Measurements from ENCODE around the gene TMPRSS15.

TMPRSS15 gene

DNA sequence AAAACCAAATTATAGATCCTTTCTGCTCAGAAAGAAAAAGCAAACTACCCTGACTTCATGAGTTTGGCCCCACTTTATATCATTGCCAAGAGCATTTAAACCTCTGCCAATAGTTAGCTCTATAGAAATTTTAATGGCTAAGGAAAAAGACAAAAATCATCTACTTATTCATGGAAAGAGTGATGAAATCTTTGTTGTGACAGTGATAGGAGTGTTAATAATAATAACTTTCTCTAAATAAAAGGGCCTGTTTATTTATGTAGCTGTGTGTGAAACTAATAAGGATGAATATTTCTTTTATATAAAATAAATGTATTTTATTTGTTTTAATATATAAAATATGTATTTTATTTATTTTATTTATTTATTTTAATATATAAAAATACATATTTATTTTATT lies 152.5 kb downstream of the TMPRSS15 start:
- DNase-seq (ENCODE audit: low read depth, low spot score) = no peak
- H3K27ac ChIP-seq = no peak overlapping the region

DNA sequence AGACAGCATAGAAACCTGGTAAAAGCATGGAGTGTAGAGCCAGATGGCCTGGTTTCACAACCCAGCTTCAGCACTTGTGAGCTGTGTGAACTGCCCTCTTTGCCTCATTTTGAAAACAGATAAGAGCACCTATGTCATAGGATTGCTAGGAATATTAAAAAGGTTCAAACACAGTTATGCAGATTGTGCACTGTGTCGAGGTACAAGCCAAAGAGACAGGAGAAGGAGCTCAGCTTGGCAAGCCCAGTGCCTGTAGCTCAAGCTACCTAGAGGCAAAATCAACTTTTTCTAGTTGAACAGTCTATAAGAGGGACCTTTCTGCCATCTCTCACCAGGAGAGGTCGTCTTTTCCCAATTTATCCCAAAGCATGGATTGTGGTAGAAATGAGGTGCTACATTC lies 153.9 kb downstream of the TMPRSS15 start:
- DNase-seq (ENCODE audit: low read depth, low spot score) = no peak
- H3K27ac ChIP-seq = no peak overlapping the region

DNA sequence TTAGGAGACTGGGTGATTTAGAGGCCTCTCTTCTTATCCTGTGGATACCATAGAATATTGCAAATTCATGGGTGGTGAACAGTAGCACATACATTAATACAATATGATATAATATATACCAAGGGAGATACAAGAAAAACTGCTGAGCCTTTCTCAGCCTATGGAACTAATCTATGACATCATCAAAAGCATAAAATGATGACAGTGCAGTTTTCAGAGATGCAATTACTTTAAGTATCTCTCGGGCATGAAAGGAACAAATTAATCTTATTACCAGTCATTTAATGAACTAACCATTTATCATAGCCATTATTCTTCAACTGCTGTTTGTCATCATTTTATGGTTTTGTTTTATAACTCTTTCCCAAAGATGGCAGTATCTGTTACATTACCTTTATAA lies 155.4 kb downstream of the TMPRSS15 start:
- no peak for DNase-seq (ENCODE audit: low read depth, low spot score)
- H3K27ac ChIP-seq = no peak overlapping the region

DNA sequence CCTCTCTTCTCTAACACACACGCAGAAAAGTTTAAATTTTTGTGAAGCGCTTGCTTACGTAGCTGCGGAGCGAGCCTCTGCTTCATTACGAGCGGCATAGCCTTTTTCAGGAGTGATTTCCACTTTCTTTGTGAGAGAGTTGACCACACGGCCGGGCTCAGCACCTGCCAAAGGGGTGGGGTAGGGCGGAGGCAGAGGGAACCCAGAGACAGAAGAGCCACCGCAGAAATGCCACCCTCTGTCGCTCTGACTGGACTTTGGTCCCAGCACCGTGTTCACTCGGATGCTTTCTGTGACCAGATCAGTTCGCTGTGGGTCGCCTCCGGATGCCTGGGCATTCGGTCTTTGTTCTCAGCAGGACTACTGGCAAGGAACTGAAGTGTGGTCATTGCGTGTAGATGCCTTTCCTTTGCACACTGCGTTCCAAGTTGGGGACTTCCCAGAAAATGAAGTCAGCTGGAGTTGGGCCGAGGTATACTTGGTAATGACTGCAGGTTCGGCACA lies 158.1 kb downstream of the TMPRSS15 start:
- no peak overlapping the region for H3K27ac ChIP-seq
- DNase-seq (ENCODE audit: low read depth, low spot score) = no peak

DNA sequence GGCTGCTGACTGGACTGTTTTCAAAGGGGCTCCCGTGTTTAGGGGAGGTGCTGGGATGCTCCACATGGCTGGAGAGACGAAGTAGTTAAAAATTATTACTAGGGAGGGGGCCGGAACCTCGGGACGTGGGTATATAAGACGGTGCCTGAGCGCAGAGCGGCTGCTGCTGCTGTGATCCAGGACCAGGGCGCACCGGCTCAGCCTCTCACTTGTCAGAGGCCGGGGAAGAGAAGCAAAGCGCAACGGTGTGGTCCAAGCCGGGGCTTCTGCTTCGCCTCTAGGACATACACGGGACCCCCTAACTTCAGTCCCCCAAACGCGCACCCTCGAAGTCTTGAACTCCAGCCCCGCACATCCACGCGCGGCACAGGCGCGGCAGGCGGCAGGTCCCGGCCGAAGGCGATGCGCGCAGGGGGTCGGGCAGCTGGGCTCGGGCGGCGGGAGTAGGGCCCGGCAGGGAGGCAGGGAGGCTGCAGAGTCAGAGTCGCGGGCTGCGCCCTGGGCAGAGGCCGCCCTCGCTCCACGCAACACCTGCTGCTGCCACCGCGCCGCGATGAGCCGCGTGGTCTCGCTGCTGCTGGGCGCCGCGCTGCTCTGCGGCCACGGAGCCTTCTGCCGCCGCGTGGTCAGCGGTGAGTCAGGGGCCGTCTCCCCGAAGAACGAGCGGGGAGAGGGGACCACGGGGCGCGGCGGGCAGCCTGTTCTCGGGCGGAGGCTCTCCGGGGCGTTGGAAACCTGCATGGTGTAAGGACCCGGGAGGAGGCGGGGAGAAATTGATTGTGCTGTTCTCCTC lies 158.7 kb downstream of the TMPRSS15 start, which contains the start of gene CHODL:
CHODL (plus strand) TSS at position 163 of the 793 bp plus-strand sequence; CDS start at position 554, 391 bp downstream.
- DNase-seq (ENCODE audit: low read depth, low spot score) = no peak
- no peak within 1 kb of the TSS for H3K27ac ChIP-seq

DNA sequence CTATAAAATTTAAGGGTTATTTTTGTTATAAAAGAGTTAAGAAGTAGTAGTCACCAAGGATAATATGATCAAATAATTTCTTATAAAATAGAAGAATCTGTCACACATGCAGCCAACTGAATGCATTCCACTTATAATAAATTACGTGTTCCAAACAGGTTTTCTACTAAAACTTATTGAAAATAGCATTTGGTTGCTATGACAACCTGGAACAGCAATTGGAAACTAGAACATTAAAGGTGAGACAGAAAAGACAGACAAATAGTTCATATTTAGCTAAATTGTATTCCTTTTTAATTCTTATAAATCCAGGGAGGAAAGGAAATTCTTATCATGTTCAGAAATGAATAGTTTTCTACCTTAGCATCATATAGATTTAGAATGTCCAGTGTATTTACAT lies 168.0 kb downstream of the TMPRSS15 start:
- no peak for DNase-seq (ENCODE audit: low read depth, low spot score)
- no peak overlapping the region for H3K27ac ChIP-seq

DNA sequence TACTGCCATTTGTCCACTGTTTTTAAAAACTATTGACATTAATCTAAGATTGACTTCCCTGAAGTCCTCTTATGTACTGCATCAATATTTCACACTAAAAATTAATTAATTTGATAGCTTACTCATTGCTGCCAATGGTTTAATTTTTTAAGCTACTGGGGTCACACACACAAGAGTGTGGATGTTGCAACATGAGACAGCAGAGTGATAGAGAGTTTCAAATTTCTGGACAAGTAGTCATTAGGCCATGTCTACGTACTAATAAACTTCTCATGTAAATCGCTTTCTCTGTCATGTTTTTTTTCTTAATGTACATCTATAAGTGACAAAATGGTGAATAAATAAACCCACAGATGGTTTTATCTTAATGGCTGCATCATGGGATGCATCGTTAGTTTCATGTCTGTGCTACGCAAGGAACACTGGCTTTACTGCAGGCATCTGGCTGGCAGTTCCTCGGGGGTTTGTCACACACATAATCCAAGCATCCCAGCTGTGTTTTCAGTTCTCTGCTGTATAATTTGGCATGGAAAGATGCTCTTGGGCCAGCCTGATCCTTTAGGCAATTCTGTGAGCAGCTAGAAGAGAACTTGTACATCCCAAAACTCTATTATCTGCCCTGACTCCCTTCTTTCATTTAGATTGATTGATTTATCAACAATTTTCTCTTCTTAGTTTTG lies 175.4 kb downstream of the TMPRSS15 start:
- no peak overlapping the region for H3K27ac ChIP-seq
- no peak for DNase-seq (ENCODE audit: low read depth, low spot score)

DNA sequence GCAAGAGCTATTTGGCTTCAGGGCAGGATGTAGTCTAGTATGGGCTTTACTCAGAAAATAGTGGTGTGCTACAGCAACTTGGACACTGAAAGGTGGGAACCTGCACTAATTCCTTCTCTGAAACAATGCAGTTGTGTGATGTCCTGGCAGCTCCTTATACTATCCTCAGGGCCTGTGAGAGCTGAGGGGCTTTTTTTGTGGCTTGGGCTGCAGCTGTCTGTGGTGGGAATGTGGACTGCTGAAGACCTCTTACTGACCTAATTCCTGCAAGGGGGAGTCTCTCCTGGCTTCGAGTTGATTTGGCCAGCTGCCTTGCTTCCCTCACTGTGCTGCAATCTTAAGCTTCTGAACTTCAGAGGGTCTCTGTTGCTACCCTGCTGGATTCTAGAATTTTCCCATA lies 181.2 kb downstream of the TMPRSS15 start:
- DNase-seq (ENCODE audit: low read depth, low spot score) = no peak

DNA sequence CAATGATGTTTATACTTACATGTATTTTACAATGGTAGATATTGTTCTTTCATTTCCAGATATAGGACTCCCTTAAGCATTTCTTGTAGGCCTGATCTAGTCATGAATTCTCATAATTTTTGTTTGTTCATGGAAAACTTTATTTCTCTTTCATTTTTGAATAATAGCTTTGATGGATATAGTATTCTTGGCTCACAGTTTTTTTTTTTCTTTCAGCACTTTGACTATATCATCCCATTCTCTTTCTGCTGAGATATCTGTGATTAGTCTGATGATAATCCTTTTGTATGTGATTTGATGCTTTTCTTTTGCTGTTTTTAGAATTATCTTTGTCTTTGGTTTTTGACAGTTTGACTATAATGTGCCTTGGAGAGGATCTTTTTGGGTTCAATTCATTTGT lies 183.1 kb downstream of the TMPRSS15 start:
- DNase-seq (ENCODE audit: low read depth, low spot score) = no peak
- no peak overlapping the region for H3K27ac ChIP-seq

More for the DNA sequence above, 181.2 kb downstream of the TMPRSS15 start:
- no peak overlapping the region for H3K27ac ChIP-seq

Data from epithelial cell of prostate (primary cell).